Upper lobe of left lung (tissue), 6 donors: ENCODE data around the gene ATXN7L1. TPM values are rescaled to one million over a fixed set of nuclear protein-coding genes. Genes with fewer than 3 reads are reported as not detected.

Experiments used
- ATAC-seq, 2 donors: fragments of 200-7000 bp; cut with Tn5 transposase; one replicate each; pipeline ENCODE4 v1.9.1; 2022; ENCODE audit warnings: mild to moderate bottlenecking in 2 of 2, moderate library complexity in 2 of 2; ENCODE audit not compliant: low FRiP score in 2 of 2
- DNase-seq, 2 donors: peaks; one replicate each; pipeline ENCODE4 v3.0.0-alpha.2; 2019 to 2020
- H3K27ac ChIP-seq, 4 donors: fragments of 200-600 bp; sonication (generic); one replicate each; pipeline ENCODE4 v1.5.1; 2016 to 2019
- H3K27me3 ChIP-seq, 4 donors: fragments of 200-600 bp; sonication (generic); one replicate each; pipeline ENCODE4 v1.5.1; 2017 to 2019
- H3K36me3 ChIP-seq, 4 donors: fragments of 200-600 bp; sonication (generic); one replicate each; pipeline ENCODE4 v1.5.1; 2016 to 2019
- H3K4me1 ChIP-seq, 4 donors: fragments of 200-600 bp; sonication (generic); one replicate each; pipeline ENCODE4 v1.5.1; 2018 to 2019
- H3K4me3 ChIP-seq, 4 donors: fragments of 200-600 bp; sonication (generic); one replicate each; pipeline ENCODE4 v1.5.1; 2017 to 2019; ENCODE audit warnings: mild to moderate bottlenecking in 2 of 4, moderate library complexity in 1 of 4
- H3K9me3 ChIP-seq, 4 donors: fragments of 200-600 bp; sonication (generic); one replicate each; pipeline ENCODE4 v1.5.1; 2018 to 2019
- EP300 ChIP-seq, 4 donors: sonication (generic); formaldehyde crosslinking; IDR thresholded peaks; one replicate each; pipeline ENCODE4 v1.5.1; 2017; ENCODE audit warnings: antibody characterized with exemption in 4 of 4, control low read depth in 2 of 4
- POLR2A ChIP-seq, 4 donors: fragments of 450-650 bp; IDR thresholded peaks; one replicate each; pipeline ENCODE4 v1.5.1; 2016 to 2017; ENCODE audit warnings: antibody characterized with exemption in 4 of 4, mild to moderate bottlenecking in 2 of 4
- POLR2AphosphoS5 ChIP-seq, 2 donors: sonication (generic); formaldehyde crosslinking; IDR thresholded peaks; one replicate each; pipeline ENCODE4 v1.5.1; 2017; ENCODE audit warnings: antibody characterized with exemption in 2 of 2
- WGBS, 2 donors: methylation state at CpG; one replicate each; pipeline ENCODE4 v1.1.5; 2017 to 2018; 5-methylcytosine and 5-hydroxymethylcytosine counted together
- total RNA-seq, 6 donors: library from RNA; depleted of rRNA in 4 of 6; stranded (reverse); fragments of >200 nt in 4 of 6; gene quantifications; one replicate each; pipeline versions ENCODE4 v1.1.0 to v1.2.1, GENCODE V29; 2016 to 2021
- TF ChIP-seq, protein P1 (sequence below), 6 experiments: fragments of 450-650 bp in 4 of 6; fragments of 200-600 bp in 2 of 6; sonication (generic) in 2 of 6; IDR thresholded peaks; one replicate each; pipeline ENCODE4 v1.5.1; 2016 to 2019; ENCODE audit warnings: antibody characterized with exemption in 6 of 6
- donor health status: DM: no; HTN: no; CAD: no; lungs with moderate emphysema.
- donor health status: DM: no; HTN: yes; CAD: no; lungs with severe emphysema.

Gene ATXN7L1
- total RNA-seq, 6 donors from 2014 or later = 7.1 to 43.0 (median 13.4) TPM

- ATAC-seq (no peak), DNase-seq (no peak)
- Histone ChIP-seq H3K27ac (no peak overlapping the region), H3K4me3 (no peak overlapping the region), H3K36me3 (peaks cover 0 to 3% (median 0%) of the 10 kb centered on the region in 4 donors), H3K27me3 (no peaks in the 10 kb centered on the region), H3K9me3 (no peaks in the 10 kb centered on the region), H3K4me1 (peaks cover 0 to 4% (median 1%) of the 10 kb centered on the region in 4 donors)
- TF ChIP-seq, protein P1, sequence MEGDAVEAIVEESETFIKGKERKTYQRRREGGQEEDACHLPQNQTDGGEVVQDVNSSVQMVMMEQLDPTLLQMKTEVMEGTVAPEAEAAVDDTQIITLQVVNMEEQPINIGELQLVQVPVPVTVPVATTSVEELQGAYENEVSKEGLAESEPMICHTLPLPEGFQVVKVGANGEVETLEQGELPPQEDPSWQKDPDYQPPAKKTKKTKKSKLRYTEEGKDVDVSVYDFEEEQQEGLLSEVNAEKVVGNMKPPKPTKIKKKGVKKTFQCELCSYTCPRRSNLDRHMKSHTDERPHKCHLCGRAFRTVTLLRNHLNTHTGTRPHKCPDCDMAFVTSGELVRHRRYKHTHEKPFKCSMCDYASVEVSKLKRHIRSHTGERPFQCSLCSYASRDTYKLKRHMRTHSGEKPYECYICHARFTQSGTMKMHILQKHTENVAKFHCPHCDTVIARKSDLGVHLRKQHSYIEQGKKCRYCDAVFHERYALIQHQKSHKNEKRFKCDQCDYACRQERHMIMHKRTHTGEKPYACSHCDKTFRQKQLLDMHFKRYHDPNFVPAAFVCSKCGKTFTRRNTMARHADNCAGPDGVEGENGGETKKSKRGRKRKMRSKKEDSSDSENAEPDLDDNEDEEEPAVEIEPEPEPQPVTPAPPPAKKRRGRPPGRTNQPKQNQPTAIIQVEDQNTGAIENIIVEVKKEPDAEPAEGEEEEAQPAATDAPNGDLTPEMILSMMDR (IDR thresholded peaks at IDR 0.05) = no peak
- TF ChIP-seq POLR2AphosphoS5 (IDR thresholded peaks at IDR 0.05) (no peak), POLR2A (IDR thresholded peaks at IDR 0.05) (no peak)
- 83 to 95% methylated on average over 5 of the region's 5 CpGs for WGBS, 2 donors
Observed at GRCh38 chr7:105723572-105723971, 152.8 kb downstream of the ATXN7L1 start.

- Histone ChIP-seq H3K4me1 (peaks cover 0 to 6% (median 2%) of the 10 kb centered on the region in 4 donors), H3K4me3 (no peak overlapping the region), H3K27ac (no peak overlapping the region), H3K27me3 (no peaks in the 10 kb centered on the region), H3K36me3 (peaks cover 0 to 3% (median 0%) of the 10 kb centered on the region in 4 donors), H3K9me3 (no peaks in the 10 kb centered on the region)
- 84 to 91% methylated on average over 5 of the region's 5 CpGs for WGBS, 2 donors
- DNase-seq (peak in 1 of 2 donors; percentile 29), ATAC-seq (no peak)
- TF ChIP-seq, protein P1 (IDR thresholded peaks at IDR 0.05) = no peak
- TF ChIP-seq EP300 (IDR thresholded peaks at IDR 0.05) (no peak), POLR2AphosphoS5 (IDR thresholded peaks at IDR 0.05) (no peak), POLR2A (IDR thresholded peaks at IDR 0.05) (no peak)
Observed at GRCh38 chr7:105721571-105722104, 154.8 kb downstream of the ATXN7L1 start.

- no peaks in the 10 kb centered on the region for H3K9me3 ChIP-seq
- H3K27ac ChIP-seq = no peak overlapping the region
- no peak for ATAC-seq
- DNase-seq = no peak
- H3K36me3 ChIP-seq = no peaks in the 10 kb centered on the region
- WGBS, 2 donors = 91 to 93% methylated on average over 4 of the region's 4 CpGs
- no peak overlapping the region for H3K4me3 ChIP-seq
- TF ChIP-seq, protein P1 (IDR thresholded peaks at IDR 0.05) = no peak
- TF ChIP-seq POLR2A (IDR thresholded peaks at IDR 0.05) (no peak), EP300 (IDR thresholded peaks at IDR 0.05) (no peak)
- H3K4me1 ChIP-seq = peaks cover 0 to 6% (median 2%) of the 10 kb centered on the region in 4 donors
- H3K27me3 ChIP-seq = no peaks in the 10 kb centered on the region
Observed at GRCh38 chr7:105719919-105720318, 156.5 kb downstream of the ATXN7L1 start.

DNA sequence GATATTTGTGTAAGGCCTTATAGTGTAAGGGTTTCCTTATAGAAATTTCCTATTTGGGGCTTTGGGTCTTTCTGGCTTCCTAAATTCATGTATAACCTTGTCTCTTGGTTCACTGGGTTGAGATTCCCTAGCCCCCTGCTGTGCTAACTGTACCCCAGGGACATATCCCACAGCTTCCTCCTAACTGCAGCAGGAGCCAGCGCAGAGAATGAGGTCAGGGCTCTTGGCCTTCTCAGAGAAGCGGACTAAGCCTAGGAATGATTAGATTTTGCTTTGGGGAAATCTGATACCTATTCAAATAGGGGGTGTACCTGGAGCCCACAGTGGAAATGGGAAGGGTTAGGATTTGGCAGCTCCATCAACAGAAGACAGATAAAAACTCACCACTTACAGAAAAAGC, 157.0 kb downstream of the ATXN7L1 start:
- no peak for DNase-seq
- 88 to 92% methylated on average over 1 to 2 of the region's 2 CpGs for WGBS, 2 donors
- ATAC-seq = no peak

More for the DNA sequence above, 157.0 kb downstream of the ATXN7L1 start:
- H3K27ac ChIP-seq = no peak overlapping the region
- no peak overlapping the region for H3K4me3 ChIP-seq
- no peak for TF ChIP-seq EP300 (IDR thresholded peaks at IDR 0.05)
- TF ChIP-seq, protein P1 (IDR thresholded peaks at IDR 0.05) = no peak
- no peak for TF ChIP-seq POLR2AphosphoS5 (IDR thresholded peaks at IDR 0.05)
- H3K27me3 ChIP-seq = no peaks in the 10 kb centered on the region
- H3K9me3 ChIP-seq = no peaks in the 10 kb centered on the region
- H3K4me1 ChIP-seq = peaks cover 0 to 6% (median 2%) of the 10 kb centered on the region in 4 donors
- H3K36me3 ChIP-seq = no peaks in the 10 kb centered on the region
